ENCODE results near the gene VIPAS39. TPM values are rescaled to one million over a fixed set of nuclear protein-coding genes. Genes with fewer than 3 reads are reported as not detected.
"Not testable (repeated sequence)": the region's sequence is repeated elsewhere in the genome, so short reads cannot be mapped to it uniquely, and the experiment has no call there.

The VIPAS39 gene
- total and polyA plus RNA-seq, 2 donors, result 15.8 to 19.3 TPM

DNA sequence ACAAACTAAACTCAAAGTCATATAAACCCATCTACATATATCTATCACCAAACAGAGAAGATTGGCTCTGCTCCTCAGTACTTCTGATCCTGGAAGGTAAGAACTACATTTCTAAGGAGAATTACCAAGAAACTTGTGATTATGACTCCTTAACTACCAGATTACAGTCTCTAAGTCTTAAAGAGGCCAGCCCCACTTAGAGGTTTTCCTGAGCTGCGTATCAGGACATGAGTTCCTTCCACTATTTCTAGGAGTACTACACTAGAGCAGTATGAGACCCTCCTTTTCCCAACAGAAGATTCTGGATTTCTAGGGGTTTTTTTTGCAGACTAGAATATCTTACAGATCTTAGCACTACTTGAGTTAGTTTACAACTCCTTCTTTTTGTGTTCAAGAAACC, 34.0 kb downstream of the VIPAS39 start, which contains the start of gene NOXRED1:
NOXRED1 (minus strand) TSS at position 101 of the 400 bp plus-strand sequence. CDS start 634 bp downstream, outside the sequence.
- H3K4me1 ChIP-seq (ENCODE audit: control insufficient read depth in 2 of 2, insufficient read depth in 2 of 2, low read length in 2 of 2), result no peaks in the 10 kb centered on the region
- no peak within 1 kb of the TSS for H3K4me3 ChIP-seq (ENCODE audit: low read length in 2 of 2)
- H3K9me3 ChIP-seq (ENCODE audit: control insufficient read depth in 2 of 2, insufficient read depth in 1 of 2, low read length in 1 of 2), result peaks cover 1 to 3% of the 10 kb centered on the region in 2 donors
- no peaks in the 10 kb centered on the region for H3K27me3 ChIP-seq (ENCODE audit: control insufficient read depth in 2 of 2, insufficient read depth in 1 of 2, low read length in 1 of 2)
- H3K36me3 ChIP-seq (ENCODE audit: control insufficient read depth in 2 of 2, insufficient read depth in 2 of 2, low read length in 1 of 2), result peaks cover 41 to 51% of the 10 kb centered on the region in 2 donors
- WGBS, result 97% methylated on average over 1 of the region's 1 CpG
- no peak within 1 kb of the TSS for H3K27ac ChIP-seq (ENCODE audit: low read depth in 1 of 2, low read length in 1 of 2)
- DNase-seq (ENCODE audit: low read depth in 6 of 9, low spot score in 9 of 9), result no peak

GRCh38 chr14:77421201-77421600, 36.2 kb downstream of the VIPAS39 start:
- Histone ChIP-seq H3K27ac (ENCODE audit: low read depth in 1 of 2, low read length in 1 of 2) (no peak overlapping the region), H3K9me3 (ENCODE audit: control insufficient read depth in 2 of 2, insufficient read depth in 1 of 2, low read length in 1 of 2) (peaks cover 1 to 3% of the 10 kb centered on the region in 2 donors), H3K27me3 (ENCODE audit: control insufficient read depth in 2 of 2, insufficient read depth in 1 of 2, low read length in 1 of 2) (no peaks in the 10 kb centered on the region), H3K4me3 (ENCODE audit: low read length in 2 of 2) (no peak overlapping the region), H3K36me3 (ENCODE audit: control insufficient read depth in 2 of 2, insufficient read depth in 2 of 2, low read length in 1 of 2) (peaks cover 20 to 30% of the 10 kb centered on the region in 2 donors), H3K4me1 (ENCODE audit: control insufficient read depth in 2 of 2, insufficient read depth in 2 of 2, low read length in 2 of 2) (no peaks in the 10 kb centered on the region)
- no peak for DNase-seq (ENCODE audit: low read depth in 6 of 9, low spot score in 9 of 9)
- WGBS, result 71% methylated on average over 2 of the region's 2 CpGs

DNA sequence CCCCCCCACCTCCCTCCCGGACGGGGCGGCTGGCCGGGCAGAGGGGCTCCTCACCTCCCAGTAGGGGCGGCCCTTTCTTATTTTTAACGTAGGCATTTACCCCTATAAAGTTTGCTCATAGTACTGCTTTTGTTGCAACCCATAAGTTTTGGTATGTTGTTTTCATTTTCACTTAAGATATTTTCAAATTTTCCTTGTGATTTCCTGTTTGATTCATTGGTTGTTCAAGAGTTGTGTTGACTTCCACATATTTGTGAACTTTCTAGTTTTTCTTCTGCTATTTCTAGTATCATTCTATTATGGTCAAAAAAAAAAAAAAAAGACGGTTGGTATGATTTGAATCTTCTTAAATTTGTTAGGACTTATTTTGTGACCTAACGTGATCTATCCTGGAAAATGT, 40.6 kb downstream of the VIPAS39 start:
- no peak for DNase-seq (ENCODE audit: low read depth in 6 of 9, low spot score in 9 of 9)
- Histone ChIP-seq H3K36me3 (ENCODE audit: control insufficient read depth in 2 of 2, insufficient read depth in 2 of 2, low read length in 1 of 2) (peaks cover 0 to 4% of the 10 kb centered on the region in 2 donors), H3K4me1 (ENCODE audit: control insufficient read depth in 2 of 2, insufficient read depth in 2 of 2, low read length in 2 of 2) (no peaks in the 10 kb centered on the region), H3K9me3 (ENCODE audit: control insufficient read depth in 2 of 2, insufficient read depth in 1 of 2, low read length in 1 of 2) (peaks cover 1 to 3% of the 10 kb centered on the region in 2 donors), H3K4me3 (ENCODE audit: low read length in 2 of 2) (no peak overlapping the region), H3K27ac (ENCODE audit: low read depth in 1 of 2, low read length in 1 of 2) (no peak overlapping the region), H3K27me3 (ENCODE audit: control insufficient read depth in 2 of 2, insufficient read depth in 1 of 2, low read length in 1 of 2) (no peaks in the 10 kb centered on the region)
- 96% methylated on average over 8 of the region's 8 CpGs for WGBS

DNA sequence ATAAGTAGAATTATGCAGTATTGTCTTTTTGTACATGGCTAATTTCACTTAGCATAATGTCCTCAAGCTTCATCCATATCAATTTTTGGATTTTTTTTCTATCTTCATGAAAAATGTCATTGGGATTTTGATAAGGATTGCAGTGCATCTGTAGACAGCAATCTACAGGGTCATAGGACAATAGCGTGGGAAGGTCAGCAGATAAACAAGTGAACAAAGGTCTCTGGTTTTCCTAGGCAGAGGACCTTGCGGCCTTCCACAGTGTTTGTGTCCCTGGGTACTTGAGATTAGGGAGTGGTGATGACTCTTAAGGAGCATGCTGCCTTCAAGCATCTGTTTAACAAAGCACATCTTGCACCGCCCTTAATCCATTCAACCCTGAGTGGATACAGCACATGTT, 41.3 kb downstream of the VIPAS39 start:
- H3K4me1 ChIP-seq (ENCODE audit: control insufficient read depth in 2 of 2, insufficient read depth in 2 of 2, low read length in 2 of 2); H3K9me3 ChIP-seq (ENCODE audit: control insufficient read depth in 2 of 2, insufficient read depth in 1 of 2, low read length in 1 of 2); DNase-seq (ENCODE audit: low read depth in 6 of 9, low spot score in 9 of 9); H3K4me3 ChIP-seq (ENCODE audit: low read length in 2 of 2); H3K27me3 ChIP-seq (ENCODE audit: control insufficient read depth in 2 of 2, insufficient read depth in 1 of 2, low read length in 1 of 2); H3K36me3 ChIP-seq (ENCODE audit: control insufficient read depth in 2 of 2, insufficient read depth in 2 of 2, low read length in 1 of 2); H3K27ac ChIP-seq (ENCODE audit: low read depth in 1 of 2, low read length in 1 of 2): not testable (repeated sequence)
- 99% methylated on average over 2 of the region's 3 CpGs for whole genome bisulfite sequencing

DNA sequence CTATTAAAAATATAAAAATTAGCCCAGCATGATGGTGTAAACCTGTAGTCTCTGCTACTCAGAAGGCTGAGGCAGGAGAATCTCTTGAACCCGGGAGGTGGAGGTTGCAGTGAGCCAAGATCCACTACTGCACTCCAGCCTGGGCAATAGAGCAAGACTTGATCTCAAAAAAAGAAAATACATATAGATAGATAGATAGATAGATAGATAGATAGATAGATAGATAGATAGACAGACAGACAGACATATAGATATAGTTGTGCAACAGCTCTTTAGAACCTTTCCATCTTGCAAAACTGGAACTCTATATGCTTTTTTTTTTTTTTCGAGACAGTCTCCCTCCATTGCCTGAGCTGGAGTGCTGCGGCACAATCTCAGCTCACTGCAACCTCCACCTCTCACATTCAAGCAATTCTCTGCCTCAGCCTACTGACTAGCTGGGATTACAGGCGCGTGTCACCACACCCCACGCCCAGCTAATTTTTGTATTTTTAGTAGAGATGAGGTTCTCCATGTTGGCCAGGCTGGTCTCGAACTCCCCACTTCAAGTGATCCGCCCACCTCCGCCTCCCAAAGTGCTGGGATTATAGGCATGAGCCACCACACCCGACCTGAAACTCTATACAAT, 41.9 kb downstream of the VIPAS39 start:
- DNase-seq (ENCODE audit: low read depth in 6 of 9, low spot score in 9 of 9); H3K4me3 ChIP-seq (ENCODE audit: low read length in 2 of 2); H3K27me3 ChIP-seq (ENCODE audit: control insufficient read depth in 2 of 2, insufficient read depth in 1 of 2, low read length in 1 of 2); H3K36me3 ChIP-seq (ENCODE audit: control insufficient read depth in 2 of 2, insufficient read depth in 2 of 2, low read length in 1 of 2); H3K9me3 ChIP-seq (ENCODE audit: control insufficient read depth in 2 of 2, insufficient read depth in 1 of 2, low read length in 1 of 2); H3K4me1 ChIP-seq (ENCODE audit: control insufficient read depth in 2 of 2, insufficient read depth in 2 of 2, low read length in 2 of 2); H3K27ac ChIP-seq (ENCODE audit: low read depth in 1 of 2, low read length in 1 of 2): not testable (repeated sequence)
- over 99% methylated on average over 10 of the region's 10 CpGs for WGBS

DNA sequence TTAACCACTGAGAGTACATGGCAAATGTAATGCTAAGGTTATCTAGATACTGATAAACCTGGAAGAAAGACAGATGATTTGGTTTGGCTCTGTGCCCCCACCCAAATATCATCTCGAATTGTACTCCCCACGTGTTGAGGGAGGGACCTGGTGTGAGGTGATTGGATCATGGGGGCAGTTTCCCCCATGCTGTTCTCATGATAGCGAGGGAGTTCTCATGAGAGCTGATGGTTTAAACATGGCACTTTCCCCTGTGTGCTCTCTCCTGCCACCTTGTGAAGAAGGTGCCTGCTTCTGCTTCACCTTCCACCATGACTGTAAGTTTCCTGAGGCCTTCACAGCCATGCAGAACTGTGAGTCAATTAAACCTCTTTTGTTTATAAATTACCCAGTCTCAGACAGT, 48.3 kb downstream of the VIPAS39 start:
- Histone ChIP-seq H3K4me3 (ENCODE audit: low read length in 2 of 2) (no peak overlapping the region), H3K9me3 (ENCODE audit: control insufficient read depth in 2 of 2, insufficient read depth in 1 of 2, low read length in 1 of 2) (no peaks in the 10 kb centered on the region), H3K27me3 (ENCODE audit: control insufficient read depth in 2 of 2, insufficient read depth in 1 of 2, low read length in 1 of 2) (no peaks in the 10 kb centered on the region), H3K36me3 (ENCODE audit: control insufficient read depth in 2 of 2, insufficient read depth in 2 of 2, low read length in 1 of 2) (no peaks in the 10 kb centered on the region), H3K4me1 (ENCODE audit: control insufficient read depth in 2 of 2, insufficient read depth in 2 of 2, low read length in 2 of 2) (no peaks in the 10 kb centered on the region), H3K27ac (ENCODE audit: low read depth in 1 of 2, low read length in 1 of 2) (no peak overlapping the region)
- peak in 1 of 9 donors; percentile 18 for DNase-seq (ENCODE audit: low read depth in 6 of 9, low spot score in 9 of 9)
- 86% methylated on average over 3 of the region's 3 CpGs for WGBS

DNA sequence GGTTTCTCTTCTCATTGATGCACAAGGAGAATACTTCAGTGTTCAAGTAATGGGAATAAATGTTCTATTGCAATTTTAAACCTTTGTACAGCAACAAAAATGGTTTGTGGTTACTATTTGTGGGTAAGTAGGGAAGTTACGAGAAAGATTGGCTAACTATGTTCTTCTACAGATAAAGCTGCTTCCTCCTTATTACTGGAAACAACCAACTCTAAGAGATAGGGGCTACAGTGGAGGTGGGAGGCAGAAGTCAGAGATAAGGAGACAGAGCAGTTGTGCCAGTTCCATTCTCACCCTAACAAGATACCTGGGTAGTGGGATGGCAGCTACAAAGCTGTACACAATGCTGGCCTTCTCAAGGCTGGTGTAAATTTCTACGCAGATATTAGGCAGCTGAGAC, 50.2 kb downstream of the VIPAS39 start:
- Histone ChIP-seq H3K9me3 (ENCODE audit: control insufficient read depth in 2 of 2, insufficient read depth in 1 of 2, low read length in 1 of 2) (no peaks in the 10 kb centered on the region), H3K36me3 (ENCODE audit: control insufficient read depth in 2 of 2, insufficient read depth in 2 of 2, low read length in 1 of 2) (no peaks in the 10 kb centered on the region), H3K27ac (ENCODE audit: low read depth in 1 of 2, low read length in 1 of 2) (no peak overlapping the region), H3K27me3 (ENCODE audit: control insufficient read depth in 2 of 2, insufficient read depth in 1 of 2, low read length in 1 of 2) (no peaks in the 10 kb centered on the region), H3K4me3 (ENCODE audit: low read length in 2 of 2) (no peak overlapping the region), H3K4me1 (ENCODE audit: control insufficient read depth in 2 of 2, insufficient read depth in 2 of 2, low read length in 2 of 2) (no peaks in the 10 kb centered on the region)
- peak in 1 of 9 donors; percentile 14 for DNase-seq (ENCODE audit: low read depth in 6 of 9, low spot score in 9 of 9)
- 22% methylated on average over 2 of the region's 2 CpGs for WGBS

DNA sequence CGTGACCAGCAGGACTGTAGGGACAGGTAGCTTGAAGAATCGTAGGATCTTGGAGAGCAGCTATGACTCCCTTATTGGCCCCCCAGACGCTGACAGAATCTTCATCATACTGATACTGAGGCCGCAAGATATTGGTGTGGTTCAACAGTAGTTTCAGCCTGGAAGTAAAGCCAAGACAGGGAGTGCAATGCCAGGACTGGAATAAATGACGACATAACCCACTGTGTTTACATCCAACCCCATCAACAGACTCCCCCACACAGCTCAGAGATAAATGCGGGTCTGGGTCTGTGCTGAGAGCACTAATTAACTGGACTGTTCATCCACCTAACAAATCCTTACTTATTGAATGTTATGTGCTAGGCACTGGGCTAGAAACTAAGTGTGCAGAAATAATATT, 50.7 kb downstream of the VIPAS39 start:
- Histone ChIP-seq H3K4me1 (ENCODE audit: control insufficient read depth in 2 of 2, insufficient read depth in 2 of 2, low read length in 2 of 2) (no peaks in the 10 kb centered on the region), H3K36me3 (ENCODE audit: control insufficient read depth in 2 of 2, insufficient read depth in 2 of 2, low read length in 1 of 2) (no peaks in the 10 kb centered on the region), H3K9me3 (ENCODE audit: control insufficient read depth in 2 of 2, insufficient read depth in 1 of 2, low read length in 1 of 2) (no peaks in the 10 kb centered on the region), H3K27me3 (ENCODE audit: control insufficient read depth in 2 of 2, insufficient read depth in 1 of 2, low read length in 1 of 2) (no peaks in the 10 kb centered on the region), H3K4me3 (ENCODE audit: low read length in 2 of 2) (no peak overlapping the region), H3K27ac (ENCODE audit: low read depth in 1 of 2, low read length in 1 of 2) (no peak overlapping the region)
- WGBS, result 34% methylated on average over 6 of the region's 6 CpGs
- DNase-seq (ENCODE audit: low read depth in 6 of 9, low spot score in 9 of 9), result no peak

DNA sequence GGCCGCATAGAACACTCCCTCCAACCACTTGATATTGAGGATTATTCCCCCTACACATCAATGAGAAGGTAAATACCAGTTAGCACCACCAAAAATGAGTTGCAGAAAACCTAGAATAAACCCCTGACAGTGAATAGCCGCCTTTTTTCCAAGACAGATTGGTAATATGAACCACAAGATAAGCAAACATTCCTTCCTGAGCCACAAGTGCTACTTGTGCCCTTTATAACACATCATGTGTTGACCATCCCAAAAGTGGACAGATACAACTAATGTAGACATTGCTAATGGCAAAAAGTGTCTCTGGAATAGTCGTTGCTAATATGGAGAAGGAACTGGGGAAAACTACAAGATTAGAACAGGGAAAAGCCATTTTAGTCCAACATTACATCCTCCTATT, 51.3 kb downstream of the VIPAS39 start:
- no peaks in the 10 kb centered on the region for H3K36me3 ChIP-seq (ENCODE audit: control insufficient read depth in 2 of 2, insufficient read depth in 2 of 2, low read length in 1 of 2)
- H3K27me3 ChIP-seq (ENCODE audit: control insufficient read depth in 2 of 2, insufficient read depth in 1 of 2, low read length in 1 of 2), result no peaks in the 10 kb centered on the region
- WGBS, result 59% methylated on average over 3 of the region's 3 CpGs
- no peak overlapping the region for H3K27ac ChIP-seq (ENCODE audit: low read depth in 1 of 2, low read length in 1 of 2)
- H3K4me3 ChIP-seq (ENCODE audit: low read length in 2 of 2), result no peak overlapping the region
- H3K9me3 ChIP-seq (ENCODE audit: control insufficient read depth in 2 of 2, insufficient read depth in 1 of 2, low read length in 1 of 2), result no peaks in the 10 kb centered on the region
- no peaks in the 10 kb centered on the region for H3K4me1 ChIP-seq (ENCODE audit: control insufficient read depth in 2 of 2, insufficient read depth in 2 of 2, low read length in 2 of 2)
- DNase-seq (ENCODE audit: low read depth in 6 of 9, low spot score in 9 of 9), result no peak
